HG02884 (cell line): ENCODE data around the gene CHEK1.
"Not testable (repeated sequence)": the region's sequence is repeated elsewhere in the genome, so short reads cannot be mapped to it uniquely, and the experiment has no call there.

Experiments
- ATAC-seq: cut with Tn5 transposase; IDR thresholded peaks from one replicate; pipeline ENCODE4 v1.9.1; 2021; ENCODE audit warnings: mild to moderate bottlenecking, moderate library complexity; ENCODE audit not compliant: unreplicated experiment

Gene CHEK1

GRCh38 chr11:125624756-125625213 is at the start of gene CHEK1:
Gene CHEK1, plus strand, starts transcription at chr11:125625163. Its CDS starts 1,606 bp downstream, at chr11:125626769.
- ATAC-seq, result no peak

- not testable (repeated sequence) for ATAC-seq
Measured at GRCh38 chr11:125577181-125577580, 47.8 kb upstream of the CHEK1 start.

GRCh38 chr11:125578783-125579182 is 46.2 kb upstream of the CHEK1 start:
- no peak for ATAC-seq

GRCh38 chr11:125579811-125580210 is 45.2 kb upstream of the CHEK1 start:
- no peak for ATAC-seq

GRCh38 chr11:125583496-125583895 is 41.5 kb upstream of the CHEK1 start:
- ATAC-seq, result no peak

GRCh38 chr11:125585487-125585886 is 39.5 kb upstream of the CHEK1 start:
- no peak for ATAC-seq

- no peak for ATAC-seq
Measured at GRCh38 chr11:125586623-125587022, 38.3 kb upstream of the CHEK1 start.

- ATAC-seq, result no peak
Measured at GRCh38 chr11:125587480-125587879, 37.5 kb upstream of the CHEK1 start.

- no peak for ATAC-seq
Measured at GRCh38 chr11:125588505-125588904, 36.5 kb upstream of the CHEK1 start.

GRCh38 chr11:125591649-125592304 is 33.2 kb upstream of the CHEK1 start:
- peak; percentile 15 for ATAC-seq

GRCh38 chr11:125592305-125593113 is 32.5 kb upstream of the CHEK1 start, which contains the start of gene STT3A:
Gene STT3A, plus strand, starts transcription at chr11:125592852. Its CDS starts 3,064 bp downstream, at chr11:125595916.
- ATAC-seq, result peak; percentile 93

GRCh38 chr11:125593114-125593820 is 31.7 kb upstream of the CHEK1 start:
- ATAC-seq, result no peak

GRCh38 chr11:125594958-125595357 is 30.0 kb upstream of the CHEK1 start:
- ATAC-seq, result no peak

GRCh38 chr11:125600663-125601062 is 24.3 kb upstream of the CHEK1 start:
- no peak for ATAC-seq

GRCh38 chr11:125603207-125603606 is 21.8 kb upstream of the CHEK1 start:
- no peak for ATAC-seq

GRCh38 chr11:125605417-125605816 is 19.5 kb upstream of the CHEK1 start:
- no peak for ATAC-seq

GRCh38 chr11:125609545-125609944 is 15.4 kb upstream of the CHEK1 start:
- ATAC-seq, result no peak

- no peak for ATAC-seq
Measured at GRCh38 chr11:125618383-125618782, 6.6 kb upstream of the CHEK1 start.

GRCh38 chr11:125621995-125622394 is 3.0 kb upstream of the CHEK1 start:
- ATAC-seq, result no peak

- no peak for ATAC-seq
Measured at GRCh38 chr11:125623064-125623463, 1.9 kb upstream of the CHEK1 start.

GRCh38 chr11:125625225-125625629 is 264 bp downstream of the CHEK1 start:
- peak; percentile 29 for ATAC-seq
